DOHH2 (cell line): Measurements from ENCODE around the gene TLR10.
"Not testable (repeated sequence)": the region's sequence is repeated elsewhere in the genome, so short reads cannot be mapped to it uniquely, and the experiment has no call there.

Experiments used
- H3F3A ChIP-seq: fragments of 200-600 bp; sonication (generic), shearing (Covaris generic); 2 replicates; pipeline ENCODE4 v1.6.0; 2016; ENCODE audit warnings: antibody characterized with exemption, mild to moderate bottlenecking; ENCODE audit not compliant: control insufficient read depth, insufficient read depth
- H3K27ac ChIP-seq: fragments of 200-600 bp; sonication (generic); 2 replicates; pipeline ENCODE4 v1.5.1; 2014; ENCODE audit warnings: low read depth, mild to moderate bottlenecking, low read length, moderate library complexity
- H3K27me3 ChIP-seq: fragments of 200-600 bp; sonication (generic); 2 replicates; pipeline ENCODE4 v1.6.1; 2014; ENCODE audit warnings: mild to moderate bottlenecking, low read length, mixed read lengths; ENCODE audit not compliant: control insufficient read depth
- H3K36me3 ChIP-seq: fragments of 200-600 bp; sonication (generic); 2 replicates; pipeline ENCODE4 v1.6.1; 2014; ENCODE audit warnings: mild to moderate bottlenecking, low read length, moderate library complexity, mixed read lengths; ENCODE audit not compliant: control insufficient read depth
- H3K4me1 ChIP-seq: fragments of 200-600 bp; sonication (generic); 2 replicates; pipeline ENCODE4 v1.6.1; 2014; ENCODE audit warnings: mild to moderate bottlenecking, low read length, mixed read lengths; ENCODE audit not compliant: control insufficient read depth
- H3K4me2 ChIP-seq: fragments of 200-600 bp; sonication (generic); 2 replicates; pipeline ENCODE4 v1.6.0; 2014; ENCODE audit warnings: mild to moderate bottlenecking, low read length, moderate library complexity
- H3K4me3 ChIP-seq: fragments of 200-600 bp; sonication (generic); 2 replicates; pipeline ENCODE4 v1.5.1; 2014; ENCODE audit warnings: mild to moderate bottlenecking, low read length, mixed read lengths
- H3K79me2 ChIP-seq: fragments of 200-600 bp; sonication (generic); 2 replicates; pipeline ENCODE4 v1.6.1; 2014; ENCODE audit warnings: mild to moderate bottlenecking, low read length, mixed read lengths; ENCODE audit not compliant: control insufficient read depth
- H3K9me2 ChIP-seq: fragments of 200-600 bp; sonication (generic); replicated peaks from 2 replicates; pipeline ENCODE4 v1.6.1; 2014; ENCODE audit warnings: mild to moderate bottlenecking, low read length, mixed read lengths; ENCODE audit not compliant: control insufficient read depth
- H3K9me3 ChIP-seq: fragments of 200-600 bp; sonication (generic); 2 replicates; pipeline ENCODE4 v1.6.1; 2014; ENCODE audit warnings: antibody characterized with exemption, low read length, mixed read lengths; ENCODE audit not compliant: control insufficient read depth, insufficient read depth
- H4K20me1 ChIP-seq: fragments of 200-600 bp; sonication (generic); 2 replicates; pipeline ENCODE4 v1.6.0; 2014; ENCODE audit warnings: low read depth, mild to moderate bottlenecking, antibody characterized with exemption, low read length, moderate library complexity; ENCODE audit not compliant: control insufficient read depth, insufficient read depth
- CTCF ChIP-seq: fragments of 200-600 bp; sonication (generic); IDR thresholded peaks from one replicate; pipeline ENCODE4 v1.5.1; 2014; ENCODE audit warnings: antibody characterized with exemption, mild to moderate bottlenecking, low read depth, low read length; ENCODE audit not compliant: poor library complexity, severe bottlenecking
- EZH2phosphoT487 ChIP-seq: fragments of 200-600 bp; sonication (generic); IDR thresholded peaks from 2 replicates; pipeline ENCODE4 v1.6.1; 2017; ENCODE audit warnings: borderline replicate concordance, mild to moderate bottlenecking, antibody characterized with exemption, low read length, moderate library complexity, mixed read lengths

TLR10 gene

GRCh38 chr4:38815885-38816782 lies 33.3 kb upstream of the TLR10 start:
- TF ChIP-seq EZH2phosphoT487, result no peak
- no peak for TF ChIP-seq CTCF
- peaks cover 25% of the 10 kb centered on the region for H3K36me3 ChIP-seq
- no peaks in the 10 kb centered on the region for H4K20me1 ChIP-seq
- peak overlapping the region; percentile 65 for H3K4me3 ChIP-seq
- peaks cover 9% of the 10 kb centered on the region for H3K79me2 ChIP-seq
- H3K9me2 ChIP-seq, result no peaks in the 10 kb centered on the region
- peaks cover 58% of the 10 kb centered on the region for H3K4me1 ChIP-seq
- H3K9me3 ChIP-seq, result peaks cover 13% of the 10 kb centered on the region
- peak overlapping the region; percentile 91 for H3K27ac ChIP-seq
- H3K4me2 ChIP-seq, result peak overlapping the region; percentile 80
- H3K27me3 ChIP-seq, result no peaks in the 10 kb centered on the region
- peaks cover 11% of the 10 kb centered on the region for H3F3A ChIP-seq

- no peak overlapping the region for H3K27ac ChIP-seq
- H4K20me1 ChIP-seq, result no peaks in the 10 kb centered on the region
- no peaks in the 10 kb centered on the region for H3K27me3 ChIP-seq
- H3K9me3 ChIP-seq, result peaks cover 13% of the 10 kb centered on the region
- no peak overlapping the region for H3K4me3 ChIP-seq
- no peaks in the 10 kb centered on the region for H3K9me2 ChIP-seq
- no peak for TF ChIP-seq CTCF
- TF ChIP-seq EZH2phosphoT487, result no peak
- H3K36me3 ChIP-seq, result peaks cover 25% of the 10 kb centered on the region
- H3K79me2 ChIP-seq, result peaks cover 9% of the 10 kb centered on the region
- H3K4me2 ChIP-seq, result no peak overlapping the region
- peaks cover 43% of the 10 kb centered on the region for H3K4me1 ChIP-seq
- peaks cover 13% of the 10 kb centered on the region for H3F3A ChIP-seq
These were observed 31.6 kb upstream of the TLR10 start for GRCh38 chr4:38814386-38814785.

GRCh38 chr4:38811297-38811696 lies 28.5 kb upstream of the TLR10 start:
- Histone ChIP-seq H3K9me3 (peaks cover 13% of the 10 kb centered on the region), H3K4me1 (peaks cover 22% of the 10 kb centered on the region), H3K27ac (no peak overlapping the region), H3K27me3 (no peaks in the 10 kb centered on the region), H4K20me1 (no peaks in the 10 kb centered on the region), H3K79me2 (peaks cover 9% of the 10 kb centered on the region), H3K4me2 (no peak overlapping the region), H3K4me3 (no peak overlapping the region), H3K9me2 (no peaks in the 10 kb centered on the region), H3F3A (peaks cover 16% of the 10 kb centered on the region), H3K36me3 (peaks cover 25% of the 10 kb centered on the region)
- TF ChIP-seq CTCF (no peak), EZH2phosphoT487 (no peak)

GRCh38 chr4:38807462-38807861 lies 24.7 kb upstream of the TLR10 start:
- Histone ChIP-seq H3K79me2 (peaks cover 20% of the 10 kb centered on the region), H3K36me3 (peaks cover 18% of the 10 kb centered on the region)
- H3K27ac ChIP-seq, result not testable (repeated sequence)

GRCh38 chr4:38806251-38806650 lies 23.5 kb upstream of the TLR10 start:
- Histone ChIP-seq H3F3A (peaks cover 24% of the 10 kb centered on the region), H3K9me3 (peaks cover 15% of the 10 kb centered on the region), H3K4me1 (peaks cover 36% of the 10 kb centered on the region), H3K36me3 (peaks cover 30% of the 10 kb centered on the region), H3K4me2 (peak overlapping the region; percentile 95), H3K4me3 (peak overlapping the region; percentile 82), H3K79me2 (peaks cover 25% of the 10 kb centered on the region), H3K27ac (peak overlapping the region; percentile 94)
- not testable (repeated sequence) for H3K9me2 ChIP-seq, H3K27me3 ChIP-seq, H4K20me1 ChIP-seq

More at GRCh38 chr4:38807462-38807861, 24.7 kb upstream of the TLR10 start:
- Histone ChIP-seq H3F3A (peaks cover 24% of the 10 kb centered on the region), H3K4me1 (peaks cover 36% of the 10 kb centered on the region), H3K9me3 (peaks cover 11% of the 10 kb centered on the region)
- H3K4me3 ChIP-seq, H3K4me2 ChIP-seq, H3K9me2 ChIP-seq, H4K20me1 ChIP-seq, H3K27me3 ChIP-seq: not testable (repeated sequence)
